Heart left ventricle (tissue), 16 donors: ENCODE results near the gene PSMG3. TPM values are rescaled to one million over a fixed set of nuclear protein-coding genes. Genes with fewer than 3 reads are reported as not detected.

Source experiments
- ATAC-seq, 4 donors: fragments of 200-7000 bp; cut with Tn5 transposase; one replicate each; pipeline ENCODE4 v1.9.1; 2020 to 2022; ENCODE audit warnings: moderate library complexity in 4 of 4, mild to moderate bottlenecking in 3 of 4, moderate number of reproducible peaks in 1 of 4
- DNase-seq, 5 donors: peaks; one replicate each; pipeline ENCODE4 v3.0.0-alpha.2; 2020
- H3K27ac ChIP-seq, 12 donors: fragments of 200-600 bp; sonication (generic) in 4 of 12; one replicate each; pipeline versions ENCODE4 v1.5.0 to v1.8.0; 2016 to 2022; ENCODE audit warnings: mild to moderate bottlenecking in 2 of 12
- H3K27me3 ChIP-seq, 9 donors: fragments of 200-600 bp; sonication (generic) in 2 of 9; one replicate each; pipeline versions ENCODE4 v1.5.1 to v1.8.0; 2016 to 2022; ENCODE audit warnings: mild to moderate bottlenecking in 3 of 9
- H3K36me3 ChIP-seq, 9 donors: fragments of 200-600 bp; sonication (generic) in 2 of 9; one replicate each; pipeline versions ENCODE4 v1.5.0 to v1.8.0; 2018 to 2022; ENCODE audit warnings: mild to moderate bottlenecking in 2 of 9
- H3K4me1 ChIP-seq, 12 donors: fragments of 200-600 bp; sonication (generic) in 4 of 12; one replicate each; pipeline versions ENCODE4 v1.5.0 to v1.8.0; 2016 to 2022; ENCODE audit warnings: mild to moderate bottlenecking in 3 of 12
- H3K4me3 ChIP-seq, 12 donors: fragments of 200-600 bp; sonication (generic) in 4 of 12; one replicate each; pipeline versions ENCODE4 v1.5.0 to v1.8.0; 2017 to 2022; ENCODE audit warnings: mild to moderate bottlenecking in 9 of 12, moderate library complexity in 4 of 12
- H3K9me3 ChIP-seq, 12 donors: fragments of 200-600 bp; sonication (generic) in 4 of 12; one replicate each; pipeline versions ENCODE4 v1.5.0 to v1.8.0; 2016 to 2022; ENCODE audit warnings: mild to moderate bottlenecking in 1 of 12
- POLR2A ChIP-seq, 2 donors: fragments of 450-650 bp; IDR thresholded peaks; one replicate each; pipeline ENCODE4 v1.6.1; 2017; ENCODE audit warnings: antibody characterized with exemption in 2 of 2, mild to moderate bottlenecking in 2 of 2, moderate library complexity in 2 of 2
- WGBS, 4 donors: extraction: QIAGEN DNeasy Blood & Tissue Kit in 2 of 4; methylation state at CpG; one replicate each; pipeline versions ENCODE4 v1.1.5 to v1.1.7; 2013 to 2018; 5-methylcytosine and 5-hydroxymethylcytosine counted together
- intact Hi-C, 10 donors: fragments of 100-400 bp; cut with DNase I; formaldehyde crosslinking; loops; one replicate each; pipeline versions ENCODE4 v1.11.1 to v1.14.2; 2022
- polyA plus RNA-seq, 2 donors: library from polyadenylated mRNA; stranded (reverse); fragments of 200-250 nt; gene quantifications; one replicate each; pipeline ENCODE4 v1.2.3, GENCODE V29; 2013
- total RNA-seq, 9 donors: library from RNA; depleted of rRNA in 2 of 9; stranded (reverse); fragments of >200 nt in 2 of 9; fragmentation: NEBNext Ultra II Directional in 3 of 9; extraction: Animal tissue kit (Norgen Biotek cat#: 25700) in 3 of 9; gene quantifications; one replicate each; pipeline versions ENCODE4 v1.1.0 to v1.2.4, GENCODE V29; 2016 to 2023
- TF ChIP-seq, protein P1 (sequence below), 12 donors: fragments of 200-600 bp; sonication (generic) in 4 of 12; IDR thresholded peaks; one replicate each; pipeline versions ENCODE4 v1.5.0 to v1.8.0; 2018 to 2022; ENCODE audit warnings: antibody characterized with exemption in 12 of 12, mild to moderate bottlenecking in 5 of 12
- donor health status: ischemic (EF 13 %, LVEDD 7.1; RV severe dilation, severe dysfunction).
- donor health status: healthy with polysubstance abuse.
- donor health status: DM: no; HTN: yes; CAD: no.
- donor health status: DM: no; HTN: no; CAD: no.
- donor health status: ischemic (EF 25% LVEDD 6.9; RV normal size, moderate dysfunction).
- donor health status: ischemic (EF 25% LVEDD 5.7; RV mildly dilated, moderate dysfunction).
- donor health status: healthy.
- donor health status: DM: yes; HTN: yes; CAD: no.
- donor health status: ischemic (EF 35%, LVEDD 5.7; RV mildly dilated, moderate dysfunction).
- donor health status: nonischemic (EF 11% LVEDD 7.7; RV severe dilation, severe dysfunction).
- donor health status: DM: yes; HTN: yes; CAD: no.
- donor health status: PGD.
- donor health status: ischemic (EF 29% LVEDD 5.4; RV normal size, mild dysfunction).
- donor health status: nonischemic (EF 23%, LVEDD 6.1; RV moderate dilation, normal function).

The PSMG3 gene
- total and polyA plus RNA-seq, 11 donors: 7.3 to 36.5 (median 13.8) TPM

DNA sequence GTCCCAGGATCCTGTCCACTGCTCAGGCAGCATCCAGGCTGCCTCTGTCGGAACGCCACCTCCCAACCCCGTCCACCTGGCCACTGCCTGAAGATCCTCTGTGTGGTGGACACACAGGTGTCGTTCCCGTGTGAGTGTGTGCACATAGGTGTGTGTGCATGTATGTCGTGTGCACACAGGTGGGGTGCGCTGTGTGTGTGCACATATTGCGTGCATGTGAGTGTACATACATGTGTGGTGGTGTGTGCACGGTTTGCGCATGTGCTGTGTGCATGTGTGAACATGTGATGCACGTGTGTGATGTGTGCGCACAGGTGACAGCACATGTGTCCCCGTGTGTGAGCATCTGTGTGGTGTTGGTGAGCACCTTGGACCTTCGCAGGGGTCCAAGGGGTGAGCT is 20.9 kb downstream of the PSMG3 start:
- peaks cover 0 to 13% (median 5%) of the 10 kb centered on the region in 12 donors for H3K4me1 ChIP-seq
- DNase-seq (peak in 1 of 5 donors; percentile 19), ATAC-seq (no peak)
- peaks cover 0 to 9% (median 2%) of the 10 kb centered on the region in 9 donors for H3K36me3 ChIP-seq
- no peak overlapping the region for H3K27ac ChIP-seq
- no peak overlapping the region for H3K4me3 ChIP-seq
- no peaks in the 10 kb centered on the region for H3K27me3 ChIP-seq
- intact Hi-C loops: no loop called here
- TF ChIP-seq, protein P1, sequence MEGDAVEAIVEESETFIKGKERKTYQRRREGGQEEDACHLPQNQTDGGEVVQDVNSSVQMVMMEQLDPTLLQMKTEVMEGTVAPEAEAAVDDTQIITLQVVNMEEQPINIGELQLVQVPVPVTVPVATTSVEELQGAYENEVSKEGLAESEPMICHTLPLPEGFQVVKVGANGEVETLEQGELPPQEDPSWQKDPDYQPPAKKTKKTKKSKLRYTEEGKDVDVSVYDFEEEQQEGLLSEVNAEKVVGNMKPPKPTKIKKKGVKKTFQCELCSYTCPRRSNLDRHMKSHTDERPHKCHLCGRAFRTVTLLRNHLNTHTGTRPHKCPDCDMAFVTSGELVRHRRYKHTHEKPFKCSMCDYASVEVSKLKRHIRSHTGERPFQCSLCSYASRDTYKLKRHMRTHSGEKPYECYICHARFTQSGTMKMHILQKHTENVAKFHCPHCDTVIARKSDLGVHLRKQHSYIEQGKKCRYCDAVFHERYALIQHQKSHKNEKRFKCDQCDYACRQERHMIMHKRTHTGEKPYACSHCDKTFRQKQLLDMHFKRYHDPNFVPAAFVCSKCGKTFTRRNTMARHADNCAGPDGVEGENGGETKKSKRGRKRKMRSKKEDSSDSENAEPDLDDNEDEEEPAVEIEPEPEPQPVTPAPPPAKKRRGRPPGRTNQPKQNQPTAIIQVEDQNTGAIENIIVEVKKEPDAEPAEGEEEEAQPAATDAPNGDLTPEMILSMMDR (IDR thresholded peaks at IDR 0.05): no peak
- no peak for TF ChIP-seq POLR2A (IDR thresholded peaks at IDR 0.05)
- 84 to 89% (median 87%) methylated on average over 11 to 14 of the region's 14 CpGs for WGBS, 4 donors
- H3K9me3 ChIP-seq: no peaks in the 10 kb centered on the region

DNA sequence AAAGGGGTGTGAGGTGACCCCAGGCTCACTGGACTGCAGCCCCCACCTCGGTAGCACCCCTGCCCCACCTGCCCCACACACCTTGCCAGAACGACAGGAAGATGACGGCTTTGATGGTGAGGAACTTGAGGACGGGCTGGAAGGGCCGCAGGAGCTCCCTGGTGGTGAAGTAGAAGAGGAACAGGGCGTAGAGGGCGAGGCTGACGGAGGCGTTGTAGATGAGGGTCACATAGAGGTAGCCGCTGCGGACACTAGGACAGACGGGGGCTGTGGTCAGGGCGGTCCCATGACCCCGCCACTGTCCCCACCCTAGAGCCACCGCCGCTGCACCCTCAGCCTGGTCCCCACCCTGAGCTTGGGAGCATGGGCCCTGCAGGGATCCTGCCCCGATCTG is 21.4 kb downstream of the PSMG3 start:
- WGBS, 4 donors: 73 to 83% (median 76%) methylated on average over 17 of the region's 17 CpGs
- peak in 1 of 5 donors; percentile 51 for DNase-seq
- no peak overlapping the region for H3K4me3 ChIP-seq
- H3K36me3 ChIP-seq: peaks cover 0 to 10% (median 4%) of the 10 kb centered on the region in 9 donors
- TF ChIP-seq, protein P1 (IDR thresholded peaks at IDR 0.05): no peak
- TF ChIP-seq POLR2A (IDR thresholded peaks at IDR 0.05): no peak
- ATAC-seq: no peak
- H3K9me3 ChIP-seq: no peaks in the 10 kb centered on the region
- peaks cover 0 to 15% (median 5%) of the 10 kb centered on the region in 12 donors for H3K4me1 ChIP-seq
- no peak overlapping the region for H3K27ac ChIP-seq
- intact Hi-C loops: no loop called here
- no peaks in the 10 kb centered on the region for H3K27me3 ChIP-seq

DNA sequence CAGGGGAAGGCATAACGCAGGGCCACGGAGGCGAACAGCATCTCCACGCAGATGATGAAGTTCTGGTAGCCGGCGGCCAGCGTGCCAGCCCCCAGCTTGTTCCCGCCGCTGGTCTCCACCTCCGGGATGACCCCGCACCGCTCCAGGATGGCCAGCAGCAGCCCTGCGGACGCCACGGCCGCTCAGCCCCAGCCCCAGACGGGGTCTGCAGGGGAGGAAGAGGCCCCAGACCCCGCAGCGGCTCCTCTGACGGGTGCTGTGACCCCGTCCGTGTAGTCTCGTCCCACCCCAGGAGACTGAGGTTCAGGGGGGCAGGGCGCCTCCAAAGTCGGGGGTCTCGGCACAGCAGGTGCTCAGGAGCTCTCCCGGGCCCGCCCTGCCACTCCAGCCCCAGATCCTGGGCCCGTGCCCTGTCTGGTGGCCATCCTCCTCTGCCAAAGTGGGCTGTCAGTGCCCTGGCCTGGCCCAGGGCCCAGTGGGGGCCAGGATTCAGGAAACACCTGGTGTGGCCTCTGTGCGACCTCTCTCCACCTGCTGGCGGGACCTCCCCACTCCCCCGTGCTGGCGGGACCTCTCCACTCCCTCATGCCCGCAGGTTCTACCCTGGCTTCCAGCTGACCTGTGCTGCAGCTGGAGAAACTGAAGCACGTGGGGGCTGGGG is 21.9 kb downstream of the PSMG3 start:
- Histone ChIP-seq H3K9me3 (no peaks in the 10 kb centered on the region), H3K27ac (no peak overlapping the region), H3K27me3 (no peaks in the 10 kb centered on the region), H3K4me1 (peaks cover 0 to 15% (median 7%) of the 10 kb centered on the region in 12 donors), H3K36me3 (peaks cover 0 to 12% (median 4%) of the 10 kb centered on the region in 9 donors), H3K4me3 (no peak overlapping the region)
- intact Hi-C loops: no loop called here
- TF ChIP-seq, protein P1 (IDR thresholded peaks at IDR 0.05): no peak
- no peak for TF ChIP-seq POLR2A (IDR thresholded peaks at IDR 0.05)
- WGBS, 4 donors: 74 to 94% (median 81%) methylated on average over 15 to 35 of the region's 35 CpGs
- DNase-seq (no peak), ATAC-seq (no peak)

DNA sequence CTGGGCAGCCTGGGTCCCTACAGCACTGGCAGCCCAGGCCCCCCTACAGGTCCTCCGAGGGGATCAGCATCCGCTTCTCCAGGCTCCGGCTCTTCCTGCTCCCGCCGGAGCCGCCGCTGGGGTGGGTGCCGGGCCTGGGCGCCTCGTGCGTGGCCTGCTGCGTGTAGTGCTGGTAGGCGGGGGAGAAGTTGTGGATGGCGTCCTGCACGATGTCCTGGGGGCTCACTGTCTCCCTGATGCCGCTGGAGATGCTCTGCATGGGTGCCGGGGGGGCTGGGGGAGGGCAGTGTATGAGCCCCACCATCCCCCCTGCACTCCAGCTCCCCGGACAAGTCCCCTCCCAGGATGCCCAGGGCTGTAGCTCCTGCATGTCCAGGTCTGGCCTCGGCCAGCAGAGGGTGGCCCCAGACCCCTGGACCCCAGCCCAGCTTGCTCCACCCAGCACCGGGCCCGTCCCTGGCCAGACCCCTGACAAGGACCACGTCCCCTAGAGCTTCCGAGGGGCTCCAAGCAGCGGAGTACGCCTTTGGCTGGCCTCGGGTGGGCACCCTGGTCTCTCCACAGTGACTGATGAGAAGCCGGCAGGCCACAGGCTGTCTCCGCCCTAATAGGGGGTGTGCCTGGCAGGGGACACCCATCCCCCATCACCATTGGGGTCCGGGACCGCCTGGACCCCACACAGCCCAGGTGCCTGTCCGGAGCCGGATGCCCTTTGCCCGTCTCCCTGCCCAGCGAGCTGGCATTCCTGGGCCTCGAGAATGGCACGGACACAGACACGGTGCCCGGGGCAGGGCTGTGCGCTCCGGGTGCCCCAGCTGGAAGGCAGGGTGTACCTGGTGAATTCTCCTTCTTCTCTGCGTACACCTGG is 22.7 kb downstream of the PSMG3 start:
- peaks cover 0 to 15% (median 7%) of the 10 kb centered on the region in 12 donors for H3K4me1 ChIP-seq
- ATAC-seq (no peak), DNase-seq (no peak)
- no peaks in the 10 kb centered on the region for H3K27me3 ChIP-seq
- H3K9me3 ChIP-seq: no peaks in the 10 kb centered on the region
- WGBS, 4 donors: 88 to 96% (median 90%) methylated on average over 27 to 41 of the region's 41 CpGs
- no peak overlapping the region for H3K27ac ChIP-seq
- no peak overlapping the region for H3K4me3 ChIP-seq
- intact Hi-C loops: no loop called here
- TF ChIP-seq POLR2A (IDR thresholded peaks at IDR 0.05): no peak
- TF ChIP-seq, protein P1 (IDR thresholded peaks at IDR 0.05): no peak
- H3K36me3 ChIP-seq: peaks cover 0 to 20% (median 12%) of the 10 kb centered on the region in 9 donors
